Upper lobe of left lung (tissue), 6 donors: ENCODE results near the gene GBP4. TPM values are rescaled to one million over a fixed set of nuclear protein-coding genes. Genes with fewer than 3 reads are reported as not detected.

Experiments
- ATAC-seq, 2 donors: fragments of 200-7000 bp; cut with Tn5 transposase; one replicate each; pipeline ENCODE4 v1.9.1; 2022; ENCODE audit warnings: mild to moderate bottlenecking in 2 of 2, moderate library complexity in 2 of 2; ENCODE audit not compliant: low FRiP score in 2 of 2
- DNase-seq, 2 donors: peaks; one replicate each; pipeline ENCODE4 v3.0.0-alpha.2; 2019 to 2020
- H3K27ac ChIP-seq, 4 donors: fragments of 200-600 bp; sonication (generic); one replicate each; pipeline ENCODE4 v1.5.1; 2016 to 2019
- H3K27me3 ChIP-seq, 4 donors: fragments of 200-600 bp; sonication (generic); one replicate each; pipeline ENCODE4 v1.5.1; 2017 to 2019
- H3K36me3 ChIP-seq, 4 donors: fragments of 200-600 bp; sonication (generic); one replicate each; pipeline ENCODE4 v1.5.1; 2016 to 2019
- H3K4me1 ChIP-seq, 4 donors: fragments of 200-600 bp; sonication (generic); one replicate each; pipeline ENCODE4 v1.5.1; 2018 to 2019
- H3K4me3 ChIP-seq, 4 donors: fragments of 200-600 bp; sonication (generic); one replicate each; pipeline ENCODE4 v1.5.1; 2017 to 2019; ENCODE audit warnings: mild to moderate bottlenecking in 2 of 4, moderate library complexity in 1 of 4
- H3K9me3 ChIP-seq, 4 donors: fragments of 200-600 bp; sonication (generic); one replicate each; pipeline ENCODE4 v1.5.1; 2018 to 2019
- CTCF ChIP-seq, 6 experiments: fragments of 450-650 bp in 4 of 6; fragments of 200-600 bp in 2 of 6; sonication (generic) in 2 of 6; IDR thresholded peaks; one replicate each; pipeline ENCODE4 v1.5.1; 2016 to 2019; ENCODE audit warnings: antibody characterized with exemption in 6 of 6
- EP300 ChIP-seq, 4 donors: sonication (generic); formaldehyde crosslinking; IDR thresholded peaks; one replicate each; pipeline ENCODE4 v1.5.1; 2017; ENCODE audit warnings: antibody characterized with exemption in 4 of 4, control low read depth in 2 of 4
- POLR2A ChIP-seq, 4 donors: fragments of 450-650 bp; IDR thresholded peaks; one replicate each; pipeline ENCODE4 v1.5.1; 2016 to 2017; ENCODE audit warnings: antibody characterized with exemption in 4 of 4, mild to moderate bottlenecking in 2 of 4
- POLR2AphosphoS5 ChIP-seq, 2 donors: sonication (generic); formaldehyde crosslinking; IDR thresholded peaks; one replicate each; pipeline ENCODE4 v1.5.1; 2017; ENCODE audit warnings: antibody characterized with exemption in 2 of 2
- WGBS, 2 donors: methylation state at CpG; one replicate each; pipeline ENCODE4 v1.1.5; 2017 to 2018; 5-methylcytosine and 5-hydroxymethylcytosine counted together
- total RNA-seq, 6 donors: library from RNA; depleted of rRNA in 4 of 6; stranded (reverse); fragments of >200 nt in 4 of 6; gene quantifications; one replicate each; pipeline versions ENCODE4 v1.1.0 to v1.2.1, GENCODE V29; 2016 to 2021
- donor health status: DM: no; HTN: no; CAD: no; lungs with moderate emphysema.
- donor health status: DM: no; HTN: yes; CAD: no; lungs with severe emphysema.

Gene GBP4
- total RNA-seq, 6 donors from 2014 or later: 13.6 to 27.4 (median 22.1) TPM

- H3K36me3 ChIP-seq: peaks cover 3 to 43% (median 12%) of the 10 kb centered on the region in 4 donors
- peaks cover 0 to 3% (median 1%) of the 10 kb centered on the region in 4 donors for H3K4me1 ChIP-seq
- ATAC-seq: no peak
- DNase-seq: peak in 1 of 2 donors; percentile 8
- no peaks in the 10 kb centered on the region for H3K9me3 ChIP-seq
- H3K27ac ChIP-seq: no peak overlapping the region
- H3K27me3 ChIP-seq: no peaks in the 10 kb centered on the region
- 87 to 92% methylated on average over 4 of the region's 4 CpGs for WGBS, 2 donors
- TF ChIP-seq POLR2A (IDR thresholded peaks at IDR 0.05) (no peak), CTCF (IDR thresholded peaks at IDR 0.05) (no peak), POLR2AphosphoS5 (IDR thresholded peaks at IDR 0.05) (no peak)
- no peak overlapping the region for H3K4me3 ChIP-seq
Observed at GRCh38 chr1:89190017-89190416, 8.7 kb downstream of the GBP4 start.

- Histone ChIP-seq H3K9me3 (peaks cover 0 to 6% (median 2%) of the 10 kb centered on the region in 4 donors), H3K4me1 (no peaks in the 10 kb centered on the region), H3K36me3 (peaks cover 0 to 18% (median 6%) of the 10 kb centered on the region in 4 donors), H3K4me3 (no peak overlapping the region), H3K27me3 (no peaks in the 10 kb centered on the region), H3K27ac (no peak overlapping the region)
- ATAC-seq (no peak), DNase-seq (no peak)
- 69 to 71% methylated on average over 2 of the region's 2 CpGs for WGBS, 2 donors
- TF ChIP-seq CTCF (IDR thresholded peaks at IDR 0.05) (no peak), EP300 (IDR thresholded peaks at IDR 0.05) (no peak), POLR2A (IDR thresholded peaks at IDR 0.05) (no peak), POLR2AphosphoS5 (IDR thresholded peaks at IDR 0.05) (no peak)
Observed at GRCh38 chr1:89179343-89179742, 19.4 kb downstream of the GBP4 start.

- WGBS, 2 donors: 93 to 95% methylated on average over 2 of the region's 2 CpGs
- no peaks in the 10 kb centered on the region for H3K36me3 ChIP-seq
- DNase-seq (no peak), ATAC-seq (no peak)
- H3K27me3 ChIP-seq: no peaks in the 10 kb centered on the region
- peak overlapping the region in 1 of 4 donors; percentile 6 for H3K27ac ChIP-seq
- H3K9me3 ChIP-seq: no peaks in the 10 kb centered on the region
- no peaks in the 10 kb centered on the region for H3K4me1 ChIP-seq
- TF ChIP-seq CTCF (IDR thresholded peaks at IDR 0.05) (no peak), POLR2AphosphoS5 (IDR thresholded peaks at IDR 0.05) (no peak), EP300 (IDR thresholded peaks at IDR 0.05) (no peak), POLR2A (IDR thresholded peaks at IDR 0.05) (no peak)
- H3K4me3 ChIP-seq: no peak overlapping the region
Observed at GRCh38 chr1:89176971-89177370, 21.8 kb downstream of the GBP4 start.

GRCh38 chr1:89175601-89176256, 23.0 kb downstream of the GBP4 start, which contains the start of gene GBP7:
TSS of gene GBP7 (minus strand) at chr1:89176003. CDS start at chr1:89171935, 4,068 bp downstream.
- ATAC-seq: no peak
- Histone ChIP-seq H3K27ac (peak within 1 kb of the TSS in 1 of 4 donors; percentile 6), H3K27me3 (no peaks in the 10 kb centered on the region), H3K4me1 (no peaks in the 10 kb centered on the region), H3K9me3 (no peaks in the 10 kb centered on the region), H3K36me3 (no peaks in the 10 kb centered on the region), H3K4me3 (no peak within 1 kb of the TSS)
- DNase-seq: no peak
- TF ChIP-seq POLR2A (IDR thresholded peaks at IDR 0.05) (no peak), POLR2AphosphoS5 (IDR thresholded peaks at IDR 0.05) (no peak), CTCF (IDR thresholded peaks at IDR 0.05) (no peak), EP300 (IDR thresholded peaks at IDR 0.05) (no peak)

- 85 to 93% methylated on average over 3 of the region's 3 CpGs for WGBS, 2 donors
- no peaks in the 10 kb centered on the region for H3K9me3 ChIP-seq
- no peak for TF ChIP-seq CTCF (IDR thresholded peaks at IDR 0.05)
- TF ChIP-seq POLR2AphosphoS5 (IDR thresholded peaks at IDR 0.05): no peak
- TF ChIP-seq POLR2A (IDR thresholded peaks at IDR 0.05): no peak
- H3K4me3 ChIP-seq: no peak overlapping the region
- no peaks in the 10 kb centered on the region for H3K36me3 ChIP-seq
- ATAC-seq (no peak), DNase-seq (no peak)
- H3K27ac ChIP-seq: no peak overlapping the region
- no peaks in the 10 kb centered on the region for H3K4me1 ChIP-seq
- no peaks in the 10 kb centered on the region for H3K27me3 ChIP-seq
Observed at GRCh38 chr1:89174491-89174890, 24.3 kb downstream of the GBP4 start.
